Measurements from ENCODE around the gene TEX2. TPM values are rescaled to one million over a fixed set of nuclear protein-coding genes. Genes with fewer than 3 reads are reported as not detected.

TEX2 gene
- total and polyA plus RNA-seq, 2 experiments from 2014 or later = 26.9 to 37.0 TPM

DNA sequence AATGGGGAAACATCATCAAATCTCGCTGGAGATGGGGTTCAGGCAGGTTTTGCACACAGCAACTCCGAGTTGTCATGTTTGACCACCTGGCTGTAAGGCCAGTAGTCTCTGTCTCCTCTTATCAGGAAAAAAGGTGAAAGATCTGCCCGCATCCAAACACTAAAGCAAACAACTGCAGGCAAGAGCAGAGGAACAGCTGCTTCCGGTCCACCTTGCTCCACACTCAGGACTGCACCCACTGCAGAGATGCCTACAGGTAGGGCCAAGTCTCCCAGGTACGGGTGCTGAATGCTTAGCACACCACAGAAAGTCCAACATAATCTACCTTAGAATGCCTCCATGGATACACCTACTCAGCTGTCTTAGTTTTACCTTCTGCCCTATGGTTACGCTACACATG is 7.3 kb downstream of the TEX2 start:
- Histone ChIP-seq H3K36me3 (ENCODE audit: low read depth) (no peaks in the 10 kb centered on the region), H2AFZ (no peak overlapping the region), H3F3A (ENCODE audit: insufficient read depth) (peaks cover 27% of the 10 kb centered on the region), H3K27me3 (replicated peaks; ENCODE audit: insufficient read depth) (no peaks in the 10 kb centered on the region), H3K79me2 (ENCODE audit: insufficient read depth) (peaks cover 95% of the 10 kb centered on the region), H4K20me1 (ENCODE audit: insufficient read depth) (no peaks in the 10 kb centered on the region), H3K9me3 (ENCODE audit: low read depth) (no peaks in the 10 kb centered on the region), H3K4me3 (no peak overlapping the region), H3K9ac (no peak overlapping the region), H3K4me2 (ENCODE audit: unreplicated experiment) (no peak overlapping the region), H3K27ac (no peak overlapping the region), H3K9me2 (ENCODE audit: insufficient read depth) (no peaks in the 10 kb centered on the region), H3K4me1 (ENCODE audit: insufficient read depth) (peaks cover 40% of the 10 kb centered on the region)
- DNase-seq = no peak
- in situ Hi-C loops (cut with MboI) = no loop called here
- TF ChIP-seq EZH2phosphoT487 (IDR thresholded peaks at IDR 0.05; ENCODE audit: insufficient read depth, low read depth) (no peak), EZH2 (IDR thresholded peaks at IDR 0.05; ENCODE audit: insufficient read depth, poor library complexity, severe bottlenecking) (no peak)
- 95% methylated on average over 6 of the region's 6 CpGs for WGBS, 2 experiments (ENCODE audit: low coverage in 1 of 2, low lambda C conversion rate in 2 of 2, missing lambda C conversion rate in 2 of 2)

- Histone ChIP-seq H3K9ac (no peak overlapping the region), H3K27me3 (replicated peaks; ENCODE audit: insufficient read depth) (no peaks in the 10 kb centered on the region), H3K9me2 (ENCODE audit: insufficient read depth) (no peaks in the 10 kb centered on the region), H4K20me1 (ENCODE audit: insufficient read depth) (no peaks in the 10 kb centered on the region), H3F3A (ENCODE audit: insufficient read depth) (peaks cover 26% of the 10 kb centered on the region), H3K27ac (no peak overlapping the region), H3K4me1 (ENCODE audit: insufficient read depth) (peaks cover 30% of the 10 kb centered on the region), H2AFZ (no peak overlapping the region), H3K79me2 (ENCODE audit: insufficient read depth) (peaks cover 95% of the 10 kb centered on the region), H3K9me3 (ENCODE audit: low read depth) (no peaks in the 10 kb centered on the region), H3K36me3 (ENCODE audit: low read depth) (no peaks in the 10 kb centered on the region), H3K4me2 (ENCODE audit: unreplicated experiment) (no peak overlapping the region), H3K4me3 (no peak overlapping the region)
- TF ChIP-seq EZH2phosphoT487 (IDR thresholded peaks at IDR 0.05; ENCODE audit: insufficient read depth, low read depth) (no peak), EZH2 (IDR thresholded peaks at IDR 0.05; ENCODE audit: insufficient read depth, poor library complexity, severe bottlenecking) (no peak)
- in situ Hi-C loops (cut with MboI) = no loop called here
- WGBS, 2 experiments (ENCODE audit: low coverage in 1 of 2, low lambda C conversion rate in 2 of 2, missing lambda C conversion rate in 2 of 2) = 92 to 94% methylated on average over 2 of the region's 2 CpGs
- DNase-seq = no peak
Observed at GRCh38 chr17:64254755-64255154, 8.3 kb downstream of the TEX2 start.

GRCh38 chr17:64253470-64253869 is 9.6 kb downstream of the TEX2 start:
- peaks cover 24% of the 10 kb centered on the region for H3K4me1 ChIP-seq (ENCODE audit: insufficient read depth)
- in situ Hi-C loops (cut with MboI) = no loop called here
- TF ChIP-seq EZH2 (IDR thresholded peaks at IDR 0.05; ENCODE audit: insufficient read depth, poor library complexity, severe bottlenecking) (no peak), EZH2phosphoT487 (IDR thresholded peaks at IDR 0.05; ENCODE audit: insufficient read depth, low read depth) (no peak)

GRCh38 chr17:64252831-64253230 is 10.2 kb downstream of the TEX2 start:
- Histone ChIP-seq H3K27me3 (replicated peaks; ENCODE audit: insufficient read depth) (no peaks in the 10 kb centered on the region), H3K9me2 (ENCODE audit: insufficient read depth) (no peaks in the 10 kb centered on the region), H3K4me2 (ENCODE audit: unreplicated experiment) (no peak overlapping the region), H3K9ac (no peak overlapping the region), H3K9me3 (ENCODE audit: low read depth) (no peaks in the 10 kb centered on the region), H3K36me3 (ENCODE audit: low read depth) (no peaks in the 10 kb centered on the region), H4K20me1 (ENCODE audit: insufficient read depth) (0 out of 2 replicates have a peak, but pooled peaks cover 3% of the 10 kb centered on the region), H3K4me1 (ENCODE audit: insufficient read depth) (peaks cover 23% of the 10 kb centered on the region), H3K79me2 (ENCODE audit: insufficient read depth) (peaks cover 95% of the 10 kb centered on the region), H3F3A (ENCODE audit: insufficient read depth) (peaks cover 15% of the 10 kb centered on the region), H2AFZ (no peak overlapping the region), H3K27ac (no peak overlapping the region), H3K4me3 (no peak overlapping the region)
- in situ Hi-C loops (cut with MboI) = no loop called here
- WGBS, 2 experiments (ENCODE audit: low coverage in 1 of 2, low lambda C conversion rate in 2 of 2, missing lambda C conversion rate in 2 of 2) = 87 to 94% methylated on average over 1 of the region's 1 CpG
- TF ChIP-seq EZH2phosphoT487 (IDR thresholded peaks at IDR 0.05; ENCODE audit: insufficient read depth, low read depth) (no peak), EZH2 (IDR thresholded peaks at IDR 0.05; ENCODE audit: insufficient read depth, poor library complexity, severe bottlenecking) (no peak)
- no peak for DNase-seq

More at GRCh38 chr17:64253470-64253869, 9.6 kb downstream of the TEX2 start:
- no peak overlapping the region for H3K4me2 ChIP-seq (ENCODE audit: unreplicated experiment)
- H3K9me2 ChIP-seq (ENCODE audit: insufficient read depth) = no peaks in the 10 kb centered on the region
- H4K20me1 ChIP-seq (ENCODE audit: insufficient read depth) = 0 out of 2 replicates have a peak, but pooled peaks cover 3% of the 10 kb centered on the region
- H3K9ac ChIP-seq = no peak overlapping the region
- WGBS, 2 experiments (ENCODE audit: low coverage in 1 of 2, low lambda C conversion rate in 2 of 2, missing lambda C conversion rate in 2 of 2) = 77 to 78% methylated on average over 5 of the region's 5 CpGs
- peaks cover 20% of the 10 kb centered on the region for H3F3A ChIP-seq (ENCODE audit: insufficient read depth)
- peaks cover 95% of the 10 kb centered on the region for H3K79me2 ChIP-seq (ENCODE audit: insufficient read depth)
- no peak overlapping the region for H2AFZ ChIP-seq
- DNase-seq = no peak
- no peak overlapping the region for H3K27ac ChIP-seq
- H3K4me3 ChIP-seq = no peak overlapping the region
- H3K27me3 ChIP-seq (replicated peaks; ENCODE audit: insufficient read depth) = no peaks in the 10 kb centered on the region
- no peaks in the 10 kb centered on the region for H3K36me3 ChIP-seq (ENCODE audit: low read depth)
- H3K9me3 ChIP-seq (ENCODE audit: low read depth) = no peaks in the 10 kb centered on the region

Measured in GM23248 (cell line).